GM10266 (cell line): ENCODE results near the gene NPAS4.

Experiments
- DNase-seq: peaks from one replicate; pipeline ENCODE4 v3.0.0; 2012; ENCODE audit errors: extremely low spot score
- CTCF ChIP-seq: IDR thresholded peaks from 2 replicates; pipeline ENCODE4 v1.5.1; 2012; ENCODE audit warnings: mild to moderate bottlenecking, low read depth; ENCODE audit not compliant: control insufficient read depth, insufficient read depth; ENCODE audit errors: missing control alignments

The NPAS4 gene

DNA sequence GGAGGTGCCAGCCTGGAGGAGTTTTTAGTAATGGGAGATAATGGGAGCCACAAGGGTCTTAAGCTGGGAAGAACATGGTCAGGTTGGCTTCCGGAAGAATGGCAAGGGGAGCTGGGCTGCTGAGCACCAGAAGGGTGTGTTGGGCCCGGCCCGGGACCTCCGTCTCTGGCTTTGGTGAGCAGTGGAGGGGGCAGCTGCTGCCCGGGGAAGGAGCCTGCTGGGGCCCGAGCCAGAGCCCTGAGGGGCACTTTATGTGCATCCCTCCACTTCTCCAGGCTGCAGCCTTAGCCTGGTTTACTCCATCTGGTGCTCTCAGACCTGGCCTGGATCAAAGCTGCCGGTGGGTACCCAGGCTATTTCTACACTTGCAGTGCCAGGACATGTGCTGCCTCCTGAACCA, 8.7 kb upstream of the NPAS4 start:
- TF ChIP-seq CTCF = no peak

GRCh38 chr11:66413167-66413566, 7.7 kb upstream of the NPAS4 start:
- no peak for DNase-seq
- TF ChIP-seq CTCF = no peak

More for the DNA sequence above, 8.7 kb upstream of the NPAS4 start:
- no peak for DNase-seq

DNA sequence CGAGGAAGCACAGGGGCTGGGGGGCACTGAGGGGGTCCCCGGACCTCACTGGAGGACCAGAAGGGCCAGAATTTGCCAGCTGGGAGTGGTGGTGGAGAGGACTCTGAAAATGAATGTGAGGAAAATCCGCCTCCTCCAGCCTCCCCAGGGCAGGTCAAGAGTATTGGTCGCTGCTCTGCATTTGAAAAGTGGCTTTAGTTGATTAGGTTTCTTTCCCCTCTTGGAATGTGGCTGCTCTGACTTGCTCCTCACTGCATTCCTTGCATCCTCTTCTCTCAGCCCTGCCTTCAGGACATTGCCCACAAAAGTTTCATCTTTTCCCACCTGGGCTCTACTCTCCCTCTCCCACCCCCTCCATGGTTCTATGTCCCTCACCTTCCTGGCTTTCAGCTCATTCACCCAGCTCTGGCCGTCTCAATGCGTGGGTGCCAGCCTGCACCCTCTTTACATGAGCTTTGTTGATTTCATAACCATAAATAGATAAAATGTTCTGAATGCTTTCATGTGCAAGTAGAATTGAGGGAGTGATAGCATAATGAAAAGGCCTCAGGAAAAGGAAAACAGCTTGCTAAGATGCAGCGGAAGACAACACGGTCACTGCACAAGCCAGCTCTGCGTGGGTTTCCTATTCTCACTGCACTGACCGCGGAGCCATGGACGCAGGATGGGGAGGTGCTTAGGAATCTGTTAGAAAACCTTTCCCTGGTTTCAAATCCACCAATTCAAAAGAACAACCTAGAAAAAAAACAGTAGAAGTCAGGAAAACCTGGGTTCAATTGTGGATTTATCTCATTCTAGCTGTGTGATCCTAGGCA, 6.5 kb upstream of the NPAS4 start:
- DNase-seq = no peak
- no peak for TF ChIP-seq CTCF

DNA sequence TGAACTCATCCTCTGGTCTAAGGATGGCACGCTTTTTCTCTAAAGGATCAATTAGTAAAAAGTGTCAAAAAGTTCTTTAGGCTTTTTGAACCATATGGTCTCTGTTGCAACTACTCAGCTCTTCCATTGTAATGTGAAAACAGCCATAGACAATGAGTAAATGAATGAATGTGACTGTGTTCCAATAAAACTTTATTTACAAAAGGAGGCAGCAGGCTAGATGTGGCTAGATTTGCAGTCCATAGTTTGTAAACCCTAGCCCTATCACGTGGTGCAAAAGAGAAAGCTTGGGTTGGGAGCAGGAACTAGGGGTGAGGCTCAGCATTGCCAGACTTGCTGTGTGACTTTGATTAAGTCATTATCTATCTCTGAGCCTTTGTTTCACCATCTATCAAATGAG, 5.4 kb upstream of the NPAS4 start:
- DNase-seq = no peak
- TF ChIP-seq CTCF = no peak

GRCh38 chr11:66417000-66417399, 3.8 kb upstream of the NPAS4 start:
- DNase-seq = no peak
- no peak for TF ChIP-seq CTCF

DNA sequence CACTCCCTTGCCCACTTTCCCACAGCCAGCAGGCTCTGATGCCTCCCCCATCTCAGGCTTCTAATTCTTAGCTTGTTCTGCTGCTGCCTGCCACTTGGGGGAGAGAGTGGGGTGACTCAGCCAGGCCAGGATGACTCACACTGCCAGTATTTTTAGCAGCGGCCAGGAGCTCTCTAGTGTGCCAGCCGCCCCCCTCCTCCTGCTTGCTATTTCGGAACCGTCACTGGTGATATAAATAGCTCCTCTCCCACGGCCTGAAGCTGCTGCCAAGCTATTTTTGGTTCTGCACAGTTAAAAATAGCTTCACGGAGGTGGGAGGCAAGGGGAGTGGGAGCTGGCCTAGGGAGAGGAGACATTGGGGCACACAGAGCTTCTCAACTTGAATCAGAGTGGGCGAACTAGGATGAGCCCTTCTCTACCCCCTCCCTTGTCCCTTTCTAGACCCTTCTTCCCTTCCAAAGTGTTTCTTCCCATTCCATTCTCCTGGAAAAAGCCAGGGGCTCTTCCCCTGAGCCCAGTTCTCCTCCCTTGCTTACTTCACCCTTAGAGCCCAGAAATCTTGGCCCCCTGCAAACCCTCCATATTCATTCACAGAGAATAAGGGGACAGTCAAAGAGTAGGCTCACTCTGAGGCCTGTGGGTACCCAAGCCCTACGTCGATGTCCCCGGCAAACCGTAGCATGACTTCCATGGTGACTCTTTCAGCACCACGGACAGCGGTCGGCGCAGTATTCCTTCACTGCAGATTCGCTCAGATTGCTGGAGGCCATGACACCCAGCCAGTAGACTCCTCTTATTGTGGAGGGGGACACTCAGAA, 2.5 kb upstream of the NPAS4 start:
- peak; percentile 26 for TF ChIP-seq CTCF
- DNase-seq = peak; percentile 72

- no peak for TF ChIP-seq CTCF
- DNase-seq = no peak
Measured at GRCh38 chr11:66418986-66419308, 1.9 kb upstream of the NPAS4 start.
